Karpas-422 (cell line): ENCODE data around the gene KLRG1. TPM values are rescaled to one million over a fixed set of nuclear protein-coding genes. Genes with fewer than 3 reads are reported as not detected.

Source experiments
- DNase-seq: peaks from one replicate; pipeline ENCODE4 v3.0.0-alpha.2; 2015
- H2AFZ ChIP-seq: fragments of 200-600 bp; sonication (generic); 2 replicates; pipeline ENCODE4 v1.6.1; 2014; ENCODE audit warnings: antibody characterized with exemption, low read length, mixed read lengths
- H3K27ac ChIP-seq: fragments of 200-600 bp; sonication (generic); 2 replicates; pipeline ENCODE4 v1.5.1; 2014; ENCODE audit warnings: mild to moderate bottlenecking, low read length, moderate library complexity
- H3K27me3 ChIP-seq: fragments of 200-600 bp; sonication (generic); 2 replicates; pipeline ENCODE4 v1.6.1; 2014; ENCODE audit warnings: low read length, mixed read lengths
- H3K36me3 ChIP-seq: fragments of 200-600 bp; sonication (generic); 2 replicates; pipeline ENCODE4 v1.6.1; 2014; ENCODE audit warnings: low read length, mixed read lengths; ENCODE audit not compliant: insufficient read depth
- H3K4me1 ChIP-seq: fragments of 200-600 bp; sonication (generic); 2 replicates; pipeline ENCODE4 v1.6.1; 2014; ENCODE audit warnings: mild to moderate bottlenecking, low read length, mixed read lengths
- H3K4me2 ChIP-seq: fragments of 200-600 bp; sonication (generic); 2 replicates; pipeline ENCODE4 v1.6.1; 2014; ENCODE audit warnings: low read length, low read depth, mild to moderate bottlenecking; ENCODE audit not compliant: poor library complexity, severe bottlenecking
- H3K4me3 ChIP-seq: fragments of 200-600 bp; sonication (generic); 2 replicates; pipeline ENCODE4 v1.5.1; 2014; ENCODE audit warnings: mild to moderate bottlenecking, antibody characterized with exemption, low read length, mixed read lengths
- H3K79me2 ChIP-seq: fragments of 200-600 bp; sonication (generic); 2 replicates; pipeline ENCODE4 v1.6.1; 2014; ENCODE audit warnings: mild to moderate bottlenecking, low read length, mixed read lengths
- H3K9ac ChIP-seq: fragments of 200-600 bp; sonication (generic); 2 replicates; pipeline ENCODE4 v1.6.0; 2014; ENCODE audit warnings: low read length
- H3K9me2 ChIP-seq: fragments of 200-600 bp; sonication (generic), shearing (Covaris generic); replicated peaks from 2 replicates; pipeline ENCODE4 v1.6.0; 2014; ENCODE audit warnings: mild to moderate bottlenecking, low read length, moderate library complexity; ENCODE audit not compliant: insufficient read depth
- H3K9me3 ChIP-seq: fragments of 300-700, 200-600 bp; sonication (generic); 2 replicates; pipeline ENCODE4 v1.6.1; 2014; ENCODE audit warnings: low read length, mixed read lengths
- H4K20me1 ChIP-seq: fragments of 200-600 bp; sonication (generic); 2 replicates; pipeline ENCODE4 v1.6.1; 2014; ENCODE audit warnings: mild to moderate bottlenecking, antibody characterized with exemption, low read length, low read depth; ENCODE audit not compliant: insufficient read depth
- total RNA-seq: library from RNA; depleted of rRNA; stranded (reverse); fragments of >200 nt; shearing (Covaris generic); gene quantifications from 2 replicates; pipeline ENCODE4 v1.2.3, GENCODE V29; 2014; ENCODE audit warnings: low replicate concordance

KLRG1 gene
- total RNA-seq, 1 experiment from 2014 or later = 34.7 TPM

DNA sequence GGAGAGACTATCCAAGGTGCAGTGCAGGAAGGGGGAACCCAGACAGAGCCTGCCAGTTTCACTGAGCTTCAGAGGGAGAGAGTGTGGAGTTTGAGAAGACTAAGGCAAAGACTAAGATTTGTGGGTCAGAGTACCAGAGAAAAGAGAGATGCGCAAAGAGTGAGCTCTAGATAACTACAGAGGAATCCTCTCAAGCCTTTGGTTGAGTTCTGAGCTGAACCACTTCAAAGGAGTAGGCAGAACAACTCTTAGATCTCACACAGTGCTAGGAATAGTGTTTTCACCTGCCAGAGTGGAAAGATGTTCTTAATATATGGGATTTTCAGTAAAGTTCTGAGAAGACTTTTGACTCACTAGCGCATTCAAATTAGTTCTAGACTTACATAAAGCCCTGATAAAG, 29.2 kb upstream of the KLRG1 start:
- Histone ChIP-seq H2AFZ (no peak overlapping the region), H3K9me3 (no peaks in the 10 kb centered on the region), H3K79me2 (peaks cover 16% of the 10 kb centered on the region), H3K9ac (no peak overlapping the region), H4K20me1 (no peaks in the 10 kb centered on the region), H3K27ac (no peak overlapping the region), H3K36me3 (peaks cover 22% of the 10 kb centered on the region), H3K9me2 (no peaks in the 10 kb centered on the region), H3K27me3 (no peaks in the 10 kb centered on the region), H3K4me1 (no peaks in the 10 kb centered on the region), H3K4me3 (no peak overlapping the region), H3K4me2 (no peak overlapping the region)
- DNase-seq = no peak

DNA sequence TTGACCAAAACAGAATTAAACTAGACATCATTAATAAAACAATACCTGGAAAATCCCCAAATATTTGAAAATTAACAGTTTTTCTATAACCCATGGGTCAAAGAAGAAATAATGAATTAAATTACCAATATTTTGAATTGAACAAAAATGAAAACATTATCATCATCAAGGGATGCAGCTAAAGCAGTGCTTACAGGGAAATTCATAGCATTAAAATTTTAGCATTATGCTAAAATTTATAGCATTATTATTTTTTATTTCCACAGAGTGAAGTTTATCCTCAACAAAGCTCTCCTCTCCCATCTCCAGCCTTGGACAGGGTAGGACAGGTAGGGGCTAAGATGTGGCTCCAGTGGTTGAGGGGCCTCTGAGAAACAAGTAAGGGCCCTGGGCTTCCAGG, 20.6 kb upstream of the KLRG1 start:
- no peak overlapping the region for H3K9ac ChIP-seq
- H3K9me3 ChIP-seq = peaks cover 12% of the 10 kb centered on the region
- H3K27me3 ChIP-seq = no peaks in the 10 kb centered on the region
- H2AFZ ChIP-seq = no peak overlapping the region
- H3K4me3 ChIP-seq = no peak overlapping the region
- H3K9me2 ChIP-seq = no peaks in the 10 kb centered on the region
- no peaks in the 10 kb centered on the region for H3K36me3 ChIP-seq
- H3K27ac ChIP-seq = no peak overlapping the region
- H3K79me2 ChIP-seq = no peaks in the 10 kb centered on the region
- H3K4me2 ChIP-seq = no peak overlapping the region
- H4K20me1 ChIP-seq = no peaks in the 10 kb centered on the region
- no peak for DNase-seq
- no peaks in the 10 kb centered on the region for H3K4me1 ChIP-seq

DNA sequence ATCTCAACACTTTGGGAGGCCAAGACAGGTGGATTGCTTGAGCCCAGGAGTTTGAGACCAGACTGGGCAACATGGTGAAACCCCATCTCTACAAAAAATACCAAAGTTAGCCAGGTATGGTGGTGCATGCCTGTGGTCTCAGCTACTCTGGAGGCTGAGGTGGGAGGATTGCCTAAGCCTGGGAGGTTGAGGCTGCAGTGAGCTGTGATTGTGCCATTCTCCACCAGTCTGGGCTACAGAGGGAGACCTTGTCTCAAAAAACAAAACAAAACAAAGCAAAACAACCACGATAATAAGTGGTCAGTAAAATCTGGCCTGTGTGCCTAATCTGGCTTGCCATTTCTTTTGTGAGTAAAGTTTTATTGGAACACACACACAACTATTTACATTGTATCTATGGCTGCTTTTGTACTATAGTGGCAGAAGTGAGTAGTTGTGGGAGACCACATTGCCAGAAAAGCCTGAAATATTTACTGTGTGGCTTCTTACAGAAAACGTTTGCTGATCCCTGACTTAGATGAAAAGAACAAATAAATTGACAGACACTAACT, 19.4 kb upstream of the KLRG1 start:
- Histone ChIP-seq H3K79me2 (no peaks in the 10 kb centered on the region), H3K9me2 (no peaks in the 10 kb centered on the region), H3K4me3 (no peak overlapping the region), H2AFZ (peak overlapping the region; percentile 7; the same call in 1 of the 2 replicates), H3K27ac (no peak overlapping the region), H3K9ac (no peak overlapping the region), H3K9me3 (peaks cover 12% of the 10 kb centered on the region), H3K4me2 (no peak overlapping the region), H3K4me1 (no peaks in the 10 kb centered on the region), H3K36me3 (no peaks in the 10 kb centered on the region), H3K27me3 (no peaks in the 10 kb centered on the region), H4K20me1 (no peaks in the 10 kb centered on the region)
- DNase-seq = no peak

DNA sequence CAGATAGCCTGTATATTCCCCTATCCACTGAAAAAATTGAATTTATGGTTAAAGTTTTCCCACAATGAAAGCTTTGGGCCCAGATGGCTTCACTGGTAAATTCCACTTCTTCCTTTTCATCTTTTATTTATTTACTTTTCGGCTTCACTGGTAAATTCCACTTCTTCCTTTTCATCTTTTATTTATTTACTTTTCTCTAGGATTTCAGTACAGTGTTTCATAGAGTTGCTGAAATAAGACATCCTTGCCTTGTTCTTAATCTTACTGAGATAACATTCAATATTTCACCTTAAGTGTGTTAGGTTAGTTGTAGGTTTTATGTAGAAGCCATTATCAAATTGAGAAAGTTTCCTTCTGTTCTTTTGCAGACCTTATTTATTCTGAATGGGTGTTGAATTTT, 18.9 kb upstream of the KLRG1 start:
- no peaks in the 10 kb centered on the region for H3K79me2 ChIP-seq
- H3K4me3 ChIP-seq = no peak overlapping the region
- H3K27ac ChIP-seq = no peak overlapping the region
- no peaks in the 10 kb centered on the region for H3K36me3 ChIP-seq
- no peaks in the 10 kb centered on the region for H3K4me1 ChIP-seq
- H2AFZ ChIP-seq = peak overlapping the region; percentile 7; the same call in 1 of the 2 replicates
- H3K9me3 ChIP-seq = peaks cover 12% of the 10 kb centered on the region
- no peak overlapping the region for H3K4me2 ChIP-seq
- H4K20me1 ChIP-seq = no peaks in the 10 kb centered on the region
- no peaks in the 10 kb centered on the region for H3K9me2 ChIP-seq
- H3K9ac ChIP-seq = no peak overlapping the region
- DNase-seq = no peak
- no peaks in the 10 kb centered on the region for H3K27me3 ChIP-seq

DNA sequence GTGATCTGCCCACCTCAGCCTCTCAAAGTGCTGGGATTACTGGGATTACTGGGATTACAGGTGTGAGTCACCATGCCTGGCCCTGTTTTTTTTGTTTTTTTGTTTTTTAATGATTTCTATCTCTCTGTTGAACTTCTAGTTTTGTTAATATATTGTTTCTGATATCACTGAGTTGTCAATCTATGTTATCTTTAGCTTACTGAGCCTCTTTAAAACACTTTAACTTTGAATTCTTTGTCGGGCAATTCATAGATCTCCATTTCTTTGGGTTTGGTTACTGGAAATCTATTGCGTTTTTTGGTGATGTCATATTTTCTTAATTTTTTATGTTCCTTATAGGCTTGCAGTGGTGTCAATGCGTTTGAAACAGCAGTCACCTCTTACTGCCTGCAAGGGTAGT, 9.2 kb upstream of the KLRG1 start:
- Histone ChIP-seq H3K27ac (no peak overlapping the region), H3K4me2 (no peak overlapping the region), H3K36me3 (no peaks in the 10 kb centered on the region), H3K9me2 (no peaks in the 10 kb centered on the region), H2AFZ (no peak overlapping the region), H4K20me1 (no peaks in the 10 kb centered on the region), H3K4me3 (no peak overlapping the region), H3K27me3 (no peaks in the 10 kb centered on the region), H3K4me1 (no peaks in the 10 kb centered on the region), H3K9ac (no peak overlapping the region), H3K9me3 (peaks cover 3% of the 10 kb centered on the region), H3K79me2 (peaks cover 7% of the 10 kb centered on the region; the same call in 1 of the 2 replicates)
- DNase-seq = no peak

DNA sequence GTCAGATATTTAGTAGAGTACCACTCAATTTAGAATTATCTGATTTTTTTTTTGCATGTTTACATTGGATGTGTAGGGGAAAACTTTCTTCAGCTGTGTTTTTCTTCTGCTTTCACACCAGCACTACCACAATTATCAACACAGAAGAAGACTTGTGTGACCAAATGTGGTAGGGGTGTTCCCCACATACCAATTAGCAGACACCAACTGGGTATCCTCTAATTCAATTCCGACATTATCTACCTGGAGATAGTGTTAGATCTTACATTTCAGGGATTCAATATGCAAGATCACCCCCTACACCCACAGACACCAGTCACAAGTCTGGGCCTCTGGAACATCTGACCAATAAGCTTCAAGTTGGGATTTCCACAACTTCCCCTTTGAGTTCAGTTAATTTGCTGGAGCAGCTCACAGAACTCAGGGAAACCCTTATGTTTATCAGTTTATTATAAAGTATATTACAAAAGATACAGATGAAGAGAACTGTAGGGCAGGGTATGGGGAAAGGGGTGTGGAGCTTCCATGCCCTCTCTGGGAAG, 4.1 kb upstream of the KLRG1 start:
- H3K4me3 ChIP-seq = no peak overlapping the region
- no peaks in the 10 kb centered on the region for H3K27me3 ChIP-seq
- peaks cover 22% of the 10 kb centered on the region for H3K4me1 ChIP-seq
- H3K36me3 ChIP-seq = no peaks in the 10 kb centered on the region
- peak; percentile 41 for DNase-seq
- no peak overlapping the region for H3K4me2 ChIP-seq
- no peaks in the 10 kb centered on the region; the same call in 1 of the 2 replicates for H3K9me3 ChIP-seq
- no peak overlapping the region for H3K9ac ChIP-seq
- no peak overlapping the region for H2AFZ ChIP-seq
- H3K27ac ChIP-seq = no peak overlapping the region
- H3K9me2 ChIP-seq = no peaks in the 10 kb centered on the region
- peaks cover 8% of the 10 kb centered on the region; the same call in 1 of the 2 replicates for H3K79me2 ChIP-seq
- H4K20me1 ChIP-seq = no peaks in the 10 kb centered on the region

DNA sequence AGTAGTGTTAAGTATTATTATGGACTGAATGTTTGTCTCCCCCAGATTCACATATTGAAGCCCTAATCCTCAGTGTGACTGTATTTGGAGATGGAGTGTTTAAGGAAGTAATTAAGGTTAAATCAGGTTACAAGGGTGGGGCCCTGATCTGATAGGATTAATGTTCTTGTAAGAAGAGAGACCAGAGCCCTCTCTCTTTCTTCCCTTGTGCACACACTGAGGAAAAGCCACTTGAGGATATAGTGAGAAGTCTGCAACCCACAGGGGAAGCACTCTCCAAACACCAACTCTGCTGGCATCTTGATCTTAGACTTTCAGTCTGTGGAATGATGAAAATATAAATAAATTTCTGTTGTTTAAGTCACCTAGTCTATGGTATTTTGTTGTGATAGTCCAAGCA, 2.2 kb upstream of the KLRG1 start:
- Histone ChIP-seq H3K9me2 (no peaks in the 10 kb centered on the region), H3K4me1 (peaks cover 26% of the 10 kb centered on the region), H3K27ac (no peak overlapping the region)

DNA sequence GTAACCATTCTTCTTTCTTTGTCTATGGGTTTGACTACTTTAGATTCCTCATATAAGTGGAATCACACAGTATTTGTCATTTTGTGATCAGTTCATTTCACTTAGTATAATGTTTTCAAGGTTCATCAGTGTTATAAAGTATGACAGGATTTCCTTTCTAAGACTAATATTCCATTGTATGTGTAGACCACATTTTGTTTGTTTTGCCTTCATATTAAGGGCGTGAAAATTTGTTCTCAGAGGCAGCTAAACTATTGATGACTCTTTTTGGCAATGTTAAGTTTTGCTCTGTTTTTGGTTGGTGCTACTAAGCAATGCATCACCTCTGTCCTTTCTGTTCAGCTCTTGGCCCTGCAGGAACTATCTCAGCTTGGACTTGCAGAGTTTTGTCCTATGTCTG, 1.7 kb upstream of the KLRG1 start:
- Histone ChIP-seq H3K4me2 (peak overlapping the region; percentile 16), H3K9me3 (no peaks in the 10 kb centered on the region), H3K27me3 (no peaks in the 10 kb centered on the region), H3K27ac (no peak overlapping the region), H3K4me3 (no peak overlapping the region), H3K9me2 (no peaks in the 10 kb centered on the region), H3K36me3 (no peaks in the 10 kb centered on the region), H3K4me1 (peaks cover 26% of the 10 kb centered on the region), H2AFZ (no peak overlapping the region), H4K20me1 (no peaks in the 10 kb centered on the region), H3K79me2 (0 out of 2 replicates have a peak, but pooled peaks cover 5% of the 10 kb centered on the region), H3K9ac (no peak overlapping the region)
- DNase-seq = no peak

More for the DNA sequence above, 2.2 kb upstream of the KLRG1 start:
- H3K79me2 ChIP-seq = 0 out of 2 replicates have a peak, but pooled peaks cover 5% of the 10 kb centered on the region
- H3K4me2 ChIP-seq = peak overlapping the region; percentile 16
- no peak overlapping the region for H3K9ac ChIP-seq
- H3K36me3 ChIP-seq = no peaks in the 10 kb centered on the region
- no peaks in the 10 kb centered on the region for H3K9me3 ChIP-seq
- H2AFZ ChIP-seq = no peak overlapping the region
- DNase-seq = no peak
- H3K4me3 ChIP-seq = no peak overlapping the region
- H4K20me1 ChIP-seq = no peaks in the 10 kb centered on the region
- no peaks in the 10 kb centered on the region for H3K27me3 ChIP-seq
